ENCODE data around the gene TMOD1. TPM values are rescaled to one million over a fixed set of nuclear protein-coding genes. Genes with fewer than 3 reads are reported as not detected.
A peak's percentile ranks its signal among the peaks of the same experiment; 100 is the strongest.
"Not testable (repeated sequence)": the region's sequence is repeated elsewhere in the genome, so short reads cannot be mapped to it uniquely, and the experiment has no call there.

Gene TMOD1
- 10 to 100 TPM; 33.4 to 38.6 (median 37.0) TPM for total RNA-seq

- H3K27ac ChIP-seq = peak within 1 kb of the TSS; percentile 77 to 87 (median 82)
- no peaks in the 10 kb centered on the region for H3K27me3 ChIP-seq
- H3K9me3 ChIP-seq = no peaks in the 10 kb centered on the region
- peak within 1 kb of the TSS; percentile 79 to 99 (median 94) for H3K4me3 ChIP-seq (replicated peaks in 1 of 3)
- DNase-seq = peak; percentile 82 to 83
- 0 to 2% methylated on average over 21 to 25 of the region's 87 CpGs for WGBS, 2 donors
- TF ChIP-seq POLR2A (IDR thresholded peaks at IDR 0.05) = peak in 1 of 2 donors; percentile 77
- TF ChIP-seq CTCF (IDR thresholded peaks at IDR 0.05) = peak in 1 of 6 experiments; percentile 36
- intact Hi-C loops (cut with DNase I) = no loop called here
- H3K36me3 ChIP-seq = no peaks in the 10 kb centered on the region
- peaks cover 35 to 36% of the 10 kb centered on the region in 2 donors for H3K4me1 ChIP-seq
These were observed at the start of gene TMOD1 for GRCh38 chr9:97501177-97501971. TMOD1 (plus strand) TSS chr9:97501666; CDS start chr9:97524189, 22,523 bp downstream.

GRCh38 chr9:97453573-97453972 lies 47.9 kb upstream of the TMOD1 start:
- intact Hi-C loops (cut with DNase I) = not testable (repeated sequence)
- WGBS, 2 donors = 94 to 97% methylated on average over 3 of the region's 3 CpGs

GRCh38 chr9:97456841-97457240 lies 44.6 kb upstream of the TMOD1 start:
- intact Hi-C loops (cut with DNase I); DNase-seq: not testable (repeated sequence)

More at GRCh38 chr9:97453573-97453972, 47.9 kb upstream of the TMOD1 start:
- not testable (repeated sequence) for H3K4me1 ChIP-seq; H3K27me3 ChIP-seq; H3K36me3 ChIP-seq; H3K9me3 ChIP-seq; DNase-seq; H3K27ac ChIP-seq; H3K4me3 ChIP-seq (replicated peaks in 1 of 3)

GRCh38 chr9:97459326-97459725 lies 42.1 kb upstream of the TMOD1 start:
- Histone ChIP-seq H3K4me1 (no peaks in the 10 kb centered on the region), H3K27me3 (no peaks in the 10 kb centered on the region), H3K36me3 (peaks cover 0 to 5% of the 10 kb centered on the region in 2 donors), H3K4me3 (replicated peaks in 1 of 3) (no peak overlapping the region), H3K27ac (no peak overlapping the region), H3K9me3 (no peaks in the 10 kb centered on the region)
- intact Hi-C loops (cut with DNase I) = no loop called here
- DNase-seq = no peak
- no peak for TF ChIP-seq POLR2A (IDR thresholded peaks at IDR 0.05)
- no peak for TF ChIP-seq CTCF (IDR thresholded peaks at IDR 0.05)

More at GRCh38 chr9:97456841-97457240, 44.6 kb upstream of the TMOD1 start:
- H3K27me3 ChIP-seq; H3K4me1 ChIP-seq; H3K36me3 ChIP-seq; H3K9me3 ChIP-seq; H3K4me3 ChIP-seq (replicated peaks in 1 of 3); H3K27ac ChIP-seq: not testable (repeated sequence)

GRCh38 chr9:97462159-97462558 lies 39.3 kb upstream of the TMOD1 start:
- WGBS, 2 donors = 93 to 95% methylated on average over 3 of the region's 3 CpGs
- TF ChIP-seq POLR2A (IDR thresholded peaks at IDR 0.05) = no peak
- TF ChIP-seq CTCF (IDR thresholded peaks at IDR 0.05) = no peak
- intact Hi-C loops (cut with DNase I) = no loop called here

GRCh38 chr9:97462914-97463313 lies 38.6 kb upstream of the TMOD1 start:
- intact Hi-C loops (cut with DNase I) = no loop called here
- 100% methylated on average over 1 of the region's 1 CpG; no CpG with 5 or more reads in 1 of the 2 donors for WGBS, 2 donors
- TF ChIP-seq CTCF (IDR thresholded peaks at IDR 0.05) = no peak
- TF ChIP-seq POLR2A (IDR thresholded peaks at IDR 0.05) = no peak
- no peak for DNase-seq
- Histone ChIP-seq H3K27ac (no peak overlapping the region), H3K36me3 (peaks cover 0 to 5% of the 10 kb centered on the region in 2 donors), H3K9me3 (no peaks in the 10 kb centered on the region), H3K27me3 (no peaks in the 10 kb centered on the region), H3K4me1 (no peaks in the 10 kb centered on the region), H3K4me3 (replicated peaks in 1 of 3) (no peak overlapping the region)

More at GRCh38 chr9:97462159-97462558, 39.3 kb upstream of the TMOD1 start:
- Histone ChIP-seq H3K27ac (no peak overlapping the region), H3K27me3 (no peaks in the 10 kb centered on the region), H3K4me1 (no peaks in the 10 kb centered on the region), H3K36me3 (peaks cover 0 to 5% of the 10 kb centered on the region in 2 donors), H3K9me3 (no peaks in the 10 kb centered on the region), H3K4me3 (replicated peaks in 1 of 3) (no peak overlapping the region)
- DNase-seq = no peak

Measured in thyroid gland (tissue), 4 donors.